ENCODE results near the gene SRCAP. TPM values are rescaled to one million over a fixed set of nuclear protein-coding genes. Genes with fewer than 3 reads are reported as not detected.
A peak's percentile ranks its signal among the peaks of the same experiment; 100 is the strongest.

Gene SRCAP
- total RNA-seq, 1 donor from 2014 or later, result 60.1 TPM

DNA sequence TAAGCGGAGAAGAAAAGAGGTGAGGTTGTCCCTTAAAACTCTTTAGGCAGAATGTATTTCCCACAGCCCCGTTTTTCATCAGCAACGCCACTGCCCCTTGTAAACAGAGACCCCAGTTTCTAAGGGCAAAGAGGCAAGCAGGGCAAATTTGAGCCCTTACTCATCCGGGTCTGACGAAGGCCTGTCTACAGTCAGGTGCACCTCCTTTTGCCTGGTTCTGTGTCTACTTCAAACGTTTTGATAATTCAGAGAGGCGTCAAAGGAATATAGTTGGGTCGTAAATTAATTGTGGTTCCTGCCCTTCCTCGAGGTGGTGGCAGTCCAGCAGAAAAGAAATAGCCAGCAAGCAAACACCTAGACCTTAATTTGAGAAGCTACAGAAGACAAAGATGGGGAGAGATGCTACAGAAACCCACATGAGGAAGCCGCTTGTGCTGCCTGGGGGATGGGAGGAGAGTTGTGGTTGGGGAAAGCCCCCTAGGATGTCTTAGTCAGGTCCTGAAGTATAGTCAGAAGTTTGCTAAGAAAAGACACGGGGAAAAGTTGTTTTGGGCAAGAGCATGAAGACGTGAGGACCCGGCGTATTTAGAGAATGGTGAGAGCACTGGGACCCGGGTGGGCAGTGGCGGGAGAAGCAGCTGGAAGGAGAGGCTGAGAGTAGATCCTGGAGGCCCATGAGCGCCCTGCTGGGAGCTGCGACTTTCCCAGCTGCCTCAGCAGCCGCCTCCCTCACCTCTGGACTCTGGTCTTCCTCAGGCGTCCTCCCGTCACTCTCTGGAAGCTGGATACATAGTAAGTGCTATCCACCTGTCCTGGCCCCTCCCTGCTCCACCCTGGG is 38.3 kb upstream of the SRCAP start:
- Mint-ChIP-seq H3K4me3 (ENCODE audit: unreplicated experiment) (peak overlapping the region; percentile 76), H3K9me3 (ENCODE audit: unreplicated experiment) (peaks cover 18% of the 10 kb centered on the region), H3K27ac (ENCODE audit: unreplicated experiment) (peak overlapping the region; percentile 17), H3K27me3 (ENCODE audit: unreplicated experiment) (peaks cover 17% of the 10 kb centered on the region), H3K36me3 (ENCODE audit: unreplicated experiment) (peaks cover 11% of the 10 kb centered on the region), H3K4me1 (ENCODE audit: low read depth, unreplicated experiment) (peaks cover 16% of the 10 kb centered on the region)
- DNase-seq, result no peak
- TF ChIP-seq, protein P1, sequence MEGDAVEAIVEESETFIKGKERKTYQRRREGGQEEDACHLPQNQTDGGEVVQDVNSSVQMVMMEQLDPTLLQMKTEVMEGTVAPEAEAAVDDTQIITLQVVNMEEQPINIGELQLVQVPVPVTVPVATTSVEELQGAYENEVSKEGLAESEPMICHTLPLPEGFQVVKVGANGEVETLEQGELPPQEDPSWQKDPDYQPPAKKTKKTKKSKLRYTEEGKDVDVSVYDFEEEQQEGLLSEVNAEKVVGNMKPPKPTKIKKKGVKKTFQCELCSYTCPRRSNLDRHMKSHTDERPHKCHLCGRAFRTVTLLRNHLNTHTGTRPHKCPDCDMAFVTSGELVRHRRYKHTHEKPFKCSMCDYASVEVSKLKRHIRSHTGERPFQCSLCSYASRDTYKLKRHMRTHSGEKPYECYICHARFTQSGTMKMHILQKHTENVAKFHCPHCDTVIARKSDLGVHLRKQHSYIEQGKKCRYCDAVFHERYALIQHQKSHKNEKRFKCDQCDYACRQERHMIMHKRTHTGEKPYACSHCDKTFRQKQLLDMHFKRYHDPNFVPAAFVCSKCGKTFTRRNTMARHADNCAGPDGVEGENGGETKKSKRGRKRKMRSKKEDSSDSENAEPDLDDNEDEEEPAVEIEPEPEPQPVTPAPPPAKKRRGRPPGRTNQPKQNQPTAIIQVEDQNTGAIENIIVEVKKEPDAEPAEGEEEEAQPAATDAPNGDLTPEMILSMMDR (IDR thresholded peaks at IDR 0.05; ENCODE audit: partially characterized antibody, unreplicated experiment), result no peak

DNA sequence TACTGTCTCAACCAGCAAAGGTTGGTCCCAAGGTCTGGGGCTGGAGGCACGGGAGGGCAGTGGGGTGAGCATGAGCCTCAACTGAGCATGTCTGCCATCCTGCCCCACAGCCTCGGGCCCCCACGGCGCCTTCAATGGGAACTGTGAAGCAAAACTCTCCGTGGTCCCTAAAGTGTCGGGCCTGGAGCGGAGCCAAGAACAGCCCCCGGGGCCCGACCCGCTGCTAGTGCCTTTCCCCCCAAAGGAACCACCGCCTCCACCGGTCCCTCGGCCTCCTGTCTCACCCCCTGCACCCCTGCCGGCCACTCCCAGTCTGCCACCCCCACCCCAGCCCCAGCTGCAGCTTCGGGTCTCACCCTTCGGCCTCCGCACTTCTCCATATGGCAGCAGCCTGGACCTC is 36.5 kb upstream of the SRCAP start:
- Mint-ChIP-seq H3K9me3 (ENCODE audit: unreplicated experiment) (peaks cover 12% of the 10 kb centered on the region), H3K4me3 (ENCODE audit: unreplicated experiment) (peak overlapping the region; percentile 38), H3K27ac (ENCODE audit: unreplicated experiment) (no peak overlapping the region), H3K36me3 (ENCODE audit: unreplicated experiment) (peaks cover 11% of the 10 kb centered on the region), H3K4me1 (ENCODE audit: low read depth, unreplicated experiment) (peaks cover 14% of the 10 kb centered on the region), H3K27me3 (ENCODE audit: unreplicated experiment) (peaks cover 10% of the 10 kb centered on the region)
- TF ChIP-seq, protein P1 (IDR thresholded peaks at IDR 0.05; ENCODE audit: partially characterized antibody, unreplicated experiment), result no peak
- no peak for DNase-seq

DNA sequence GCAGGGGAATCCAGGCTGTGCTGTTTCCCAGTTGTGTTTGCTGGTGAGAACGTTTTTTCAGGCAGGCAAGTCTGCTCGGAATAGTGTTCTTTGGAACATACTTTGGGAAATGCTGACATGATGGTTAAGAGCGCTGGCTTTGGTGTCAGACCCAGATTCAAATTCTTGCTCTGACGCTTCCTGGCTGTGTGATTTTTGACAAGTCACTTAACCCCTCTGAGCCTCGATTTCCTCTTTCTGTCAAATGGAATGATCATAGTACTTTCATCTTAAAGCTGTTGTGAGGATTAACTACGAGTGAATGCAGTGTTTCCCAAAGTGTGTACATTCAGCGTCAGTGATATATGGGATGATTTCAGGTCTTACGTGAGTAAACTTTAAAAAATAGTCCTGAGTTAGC is 35.9 kb upstream of the SRCAP start:
- Mint-ChIP-seq H3K27ac (ENCODE audit: unreplicated experiment) (no peak overlapping the region), H3K36me3 (ENCODE audit: unreplicated experiment) (peaks cover 15% of the 10 kb centered on the region), H3K4me1 (ENCODE audit: low read depth, unreplicated experiment) (peaks cover 14% of the 10 kb centered on the region), H3K9me3 (ENCODE audit: unreplicated experiment) (peaks cover 11% of the 10 kb centered on the region), H3K4me3 (ENCODE audit: unreplicated experiment) (no peak overlapping the region), H3K27me3 (ENCODE audit: unreplicated experiment) (peaks cover 9% of the 10 kb centered on the region)
- no peak for DNase-seq
- TF ChIP-seq, protein P1 (IDR thresholded peaks at IDR 0.05; ENCODE audit: partially characterized antibody, unreplicated experiment), result no peak

DNA sequence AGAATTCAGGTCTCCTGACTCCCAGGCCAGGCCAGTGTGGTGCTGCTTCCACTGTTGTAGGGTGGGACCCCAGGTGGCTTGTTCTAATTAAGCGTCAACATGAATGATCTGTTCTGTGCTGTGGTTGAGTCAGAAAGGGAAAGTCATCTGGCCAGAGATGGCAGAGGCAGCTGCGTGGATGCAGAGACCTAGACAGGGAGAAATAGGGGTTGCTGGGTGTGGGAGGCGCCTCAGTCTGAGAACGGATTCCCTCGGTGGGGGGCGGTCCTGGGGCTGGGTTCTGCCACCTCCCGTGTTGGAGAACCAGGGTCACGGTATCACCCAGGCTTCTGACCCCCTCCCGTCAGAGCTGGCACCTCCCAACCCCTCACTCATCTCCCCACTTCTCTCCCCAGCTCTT is 35.2 kb upstream of the SRCAP start:
- peaks cover 14% of the 10 kb centered on the region for H3K4me1 Mint-ChIP-seq (ENCODE audit: low read depth, unreplicated experiment)

More for the DNA sequence above, 35.2 kb upstream of the SRCAP start:
- no peak for DNase-seq
- TF ChIP-seq, protein P1 (IDR thresholded peaks at IDR 0.05; ENCODE audit: partially characterized antibody, unreplicated experiment), result no peak
- Mint-ChIP-seq H3K4me3 (ENCODE audit: unreplicated experiment) (no peak overlapping the region), H3K27me3 (ENCODE audit: unreplicated experiment) (peaks cover 4% of the 10 kb centered on the region), H3K9me3 (ENCODE audit: unreplicated experiment) (peaks cover 5% of the 10 kb centered on the region), H3K27ac (ENCODE audit: unreplicated experiment) (no peak overlapping the region), H3K36me3 (ENCODE audit: unreplicated experiment) (peaks cover 17% of the 10 kb centered on the region)
